ENCODE measurements around the gene LY86.

GRCh38 chr6:6654599-6655575 is 66.4 kb downstream of the LY86 start:
- TF ChIP-seq POLR2AphosphoS5 (IDR thresholded peaks at IDR 0.05) = no peak
- no peak for TF ChIP-seq CTCF (IDR thresholded peaks at IDR 0.05; ENCODE audit: poor library complexity, severe bottlenecking)
- TF ChIP-seq EZH2 (IDR thresholded peaks at IDR 0.05; ENCODE audit: borderline replicate concordance, insufficient read depth, low read length, poor library complexity, severe bottlenecking) = no peak
- TF ChIP-seq SMC3 (conservative IDR thresholded peaks at IDR 0.05; ENCODE audit: poor library complexity) = no peak

All from neural cell (in vitro differentiated cells).